ENCODE measurements around the gene PNPLA5.
A peak's percentile ranks its signal among the peaks of the same experiment; 100 is the strongest.
"Not testable (repeated sequence)": the region's sequence is repeated elsewhere in the genome, so short reads cannot be mapped to it uniquely, and the experiment has no call there.

The PNPLA5 gene

GRCh38 chr22:43881091-43882061, 10.4 kb downstream of the PNPLA5 start:
- no peak for DNase-seq (ENCODE audit: low read depth)

GRCh38 chr22:43880541-43880991, 11.2 kb downstream of the PNPLA5 start:
- no peak for DNase-seq (ENCODE audit: low read depth)

GRCh38 chr22:43879901-43880540, 11.8 kb downstream of the PNPLA5 start:
- no peak for DNase-seq (ENCODE audit: low read depth)

GRCh38 chr22:43878831-43879550, 12.8 kb downstream of the PNPLA5 start:
- DNase-seq (ENCODE audit: low read depth): no peak

- DNase-seq (ENCODE audit: low read depth): no peak
These were observed 13.6 kb downstream of the PNPLA5 start for GRCh38 chr22:43878079-43878795.

GRCh38 chr22:43876866-43877509, 14.8 kb downstream of the PNPLA5 start:
- no peak for DNase-seq (ENCODE audit: low read depth)

- DNase-seq (ENCODE audit: low read depth): no peak
These were observed 22.0 kb downstream of the PNPLA5 start for GRCh38 chr22:43869799-43870198.

GRCh38 chr22:43869001-43869400, 22.8 kb downstream of the PNPLA5 start:
- not testable (repeated sequence) for DNase-seq (ENCODE audit: low read depth)

GRCh38 chr22:43867839-43868635, 23.8 kb downstream of the PNPLA5 start:
- DNase-seq (ENCODE audit: low read depth): peak; percentile 31

- DNase-seq (ENCODE audit: low read depth): no peak
These were observed 29.0 kb downstream of the PNPLA5 start for GRCh38 chr22:43862882-43863202.

GRCh38 chr22:43862074-43862881, 29.5 kb downstream of the PNPLA5 start, which contains the start of gene SULT4A1:
TSS of gene SULT4A1 (minus strand) at chr22:43862513. CDS start at chr22:43862382, 131 bp downstream.
- no peak for DNase-seq (ENCODE audit: low read depth)

- DNase-seq (ENCODE audit: low read depth): no peak
These were observed 30.3 kb downstream of the PNPLA5 start for GRCh38 chr22:43861529-43861928.

GRCh38 chr22:43860831-43861230, 31.0 kb downstream of the PNPLA5 start:
- no peak for DNase-seq (ENCODE audit: low read depth)

- no peak for DNase-seq (ENCODE audit: low read depth)
These were observed 31.7 kb downstream of the PNPLA5 start for GRCh38 chr22:43860126-43860525.

- no peak for DNase-seq (ENCODE audit: low read depth)
These were observed 32.2 kb downstream of the PNPLA5 start for GRCh38 chr22:43859621-43860020.

- DNase-seq (ENCODE audit: low read depth): no peak
These were observed 32.6 kb downstream of the PNPLA5 start for GRCh38 chr22:43859176-43859575.

GRCh38 chr22:43858156-43858895, 33.5 kb downstream of the PNPLA5 start:
- no peak for DNase-seq (ENCODE audit: low read depth)

GRCh38 chr22:43857367-43857766, 34.4 kb downstream of the PNPLA5 start:
- DNase-seq (ENCODE audit: low read depth): no peak

GRCh38 chr22:43855431-43855830, 36.4 kb downstream of the PNPLA5 start:
- no peak for DNase-seq (ENCODE audit: low read depth)
